Heart left ventricle (tissue), 13 donors: Measurements from ENCODE around the gene CHMP4B.

ENCODE experiments used
- POLR2A ChIP-seq, 2 donors: fragments of 450-650 bp; IDR thresholded peaks; one replicate each; pipeline ENCODE4 v1.6.1; 2017; ENCODE audit warnings: antibody characterized with exemption in 2 of 2, mild to moderate bottlenecking in 2 of 2, moderate library complexity in 2 of 2
- TF ChIP-seq, protein P1 (sequence below), 12 donors: fragments of 200-600 bp; sonication (generic) in 4 of 12; IDR thresholded peaks; one replicate each; pipeline versions ENCODE4 v1.5.0 to v1.8.0; 2018 to 2022; ENCODE audit warnings: antibody characterized with exemption in 12 of 12, mild to moderate bottlenecking in 5 of 12
- donor health status: ischemic (EF 13 %, LVEDD 7.1; RV severe dilation, severe dysfunction).
- donor health status: DM: no; HTN: yes; CAD: no.
- donor health status: DM: no; HTN: no; CAD: no.
- donor health status: ischemic (EF 25% LVEDD 6.9; RV normal size, moderate dysfunction).
- donor health status: ischemic (EF 25% LVEDD 5.7; RV mildly dilated, moderate dysfunction).
- donor health status: ischemic (EF 35%, LVEDD 5.7; RV mildly dilated, moderate dysfunction).
- donor health status: nonischemic (EF 11% LVEDD 7.7; RV severe dilation, severe dysfunction).
- donor health status: DM: yes; HTN: yes; CAD: no.
- donor health status: PGD.
- donor health status: ischemic (EF 29% LVEDD 5.4; RV normal size, mild dysfunction).
- donor health status: nonischemic (EF 23%, LVEDD 6.1; RV moderate dilation, normal function).

GRCh38 chr20:33772439-33772838, 38.7 kb upstream of the CHMP4B start:
- TF ChIP-seq, protein P1, sequence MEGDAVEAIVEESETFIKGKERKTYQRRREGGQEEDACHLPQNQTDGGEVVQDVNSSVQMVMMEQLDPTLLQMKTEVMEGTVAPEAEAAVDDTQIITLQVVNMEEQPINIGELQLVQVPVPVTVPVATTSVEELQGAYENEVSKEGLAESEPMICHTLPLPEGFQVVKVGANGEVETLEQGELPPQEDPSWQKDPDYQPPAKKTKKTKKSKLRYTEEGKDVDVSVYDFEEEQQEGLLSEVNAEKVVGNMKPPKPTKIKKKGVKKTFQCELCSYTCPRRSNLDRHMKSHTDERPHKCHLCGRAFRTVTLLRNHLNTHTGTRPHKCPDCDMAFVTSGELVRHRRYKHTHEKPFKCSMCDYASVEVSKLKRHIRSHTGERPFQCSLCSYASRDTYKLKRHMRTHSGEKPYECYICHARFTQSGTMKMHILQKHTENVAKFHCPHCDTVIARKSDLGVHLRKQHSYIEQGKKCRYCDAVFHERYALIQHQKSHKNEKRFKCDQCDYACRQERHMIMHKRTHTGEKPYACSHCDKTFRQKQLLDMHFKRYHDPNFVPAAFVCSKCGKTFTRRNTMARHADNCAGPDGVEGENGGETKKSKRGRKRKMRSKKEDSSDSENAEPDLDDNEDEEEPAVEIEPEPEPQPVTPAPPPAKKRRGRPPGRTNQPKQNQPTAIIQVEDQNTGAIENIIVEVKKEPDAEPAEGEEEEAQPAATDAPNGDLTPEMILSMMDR (IDR thresholded peaks at IDR 0.05) = no peak
- TF ChIP-seq POLR2A (IDR thresholded peaks at IDR 0.05) = no peak
